Suppressor macrophage treated with lipopolysaccharide for 1 hour (primary cell): ENCODE measurements around the gene CCDC85C.

Experiments used
- DNase-seq, 3 donors: peaks; one replicate each; pipeline ENCODE4 v3.0.0-alpha.2; 2020 to 2022

Gene CCDC85C

DNA sequence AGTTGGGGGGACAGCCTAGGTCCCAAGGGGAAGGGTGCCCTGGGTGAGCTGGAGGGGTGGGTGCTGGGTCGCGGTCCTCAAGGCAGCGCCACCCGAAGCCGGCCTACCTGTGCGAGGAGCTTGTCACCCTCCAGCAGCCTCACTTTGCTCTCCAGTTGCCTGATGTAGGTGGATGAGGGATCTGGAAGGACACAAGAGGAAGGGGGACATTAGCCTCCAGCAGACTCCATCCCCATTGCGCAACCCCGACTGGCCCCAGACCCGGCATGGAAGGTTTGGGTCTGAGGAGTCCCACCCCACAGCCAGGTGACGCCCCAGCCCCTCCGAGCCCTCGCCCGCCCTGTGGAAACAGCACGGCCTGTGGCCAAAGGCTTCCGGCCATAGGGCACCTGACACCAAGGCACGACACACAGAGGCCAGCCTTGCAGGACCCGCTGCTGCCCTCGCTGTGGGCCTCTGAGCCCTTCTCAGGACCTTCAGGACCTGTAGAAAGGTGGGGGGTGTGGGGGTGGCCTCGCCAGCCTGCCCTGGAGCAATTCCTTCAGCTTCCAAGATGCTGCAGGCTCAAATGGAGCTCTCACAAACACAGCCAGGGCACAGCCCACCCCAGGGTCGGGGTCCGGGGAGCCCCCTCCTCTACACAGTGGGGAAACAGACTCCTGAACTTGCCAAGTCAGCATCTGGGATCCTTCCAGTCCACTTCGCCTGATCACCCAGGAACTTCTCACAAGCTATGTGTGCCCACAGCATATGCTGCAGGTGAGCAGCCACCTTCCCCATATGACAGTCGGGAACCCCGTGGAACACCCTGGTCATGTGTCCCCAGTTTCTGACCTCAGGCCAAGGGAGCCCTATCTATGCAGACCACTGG is 67.9 kb downstream of the CCDC85C start:
- DNase-seq: no peak

DNA sequence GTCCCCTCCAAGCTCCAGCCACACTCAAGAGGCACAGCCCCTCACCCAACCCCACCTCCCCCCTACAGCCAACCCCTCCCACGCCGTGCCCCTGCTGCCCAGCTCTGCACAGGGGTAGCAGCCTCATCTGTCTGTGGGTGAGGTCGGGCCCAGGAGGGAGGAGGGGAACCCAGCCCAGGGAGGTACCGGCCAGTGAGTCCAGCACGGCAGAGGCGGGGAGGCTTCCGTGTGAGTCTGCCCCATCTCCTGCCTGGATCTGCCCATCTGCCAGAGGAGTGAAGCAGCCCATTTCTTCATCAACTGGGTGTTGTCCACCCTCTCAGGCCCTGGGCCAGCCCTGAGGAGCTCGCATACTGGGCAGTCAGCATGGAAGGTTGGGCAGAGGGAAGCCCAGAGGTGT is 68.6 kb downstream of the CCDC85C start:
- DNase-seq: no peak

DNA sequence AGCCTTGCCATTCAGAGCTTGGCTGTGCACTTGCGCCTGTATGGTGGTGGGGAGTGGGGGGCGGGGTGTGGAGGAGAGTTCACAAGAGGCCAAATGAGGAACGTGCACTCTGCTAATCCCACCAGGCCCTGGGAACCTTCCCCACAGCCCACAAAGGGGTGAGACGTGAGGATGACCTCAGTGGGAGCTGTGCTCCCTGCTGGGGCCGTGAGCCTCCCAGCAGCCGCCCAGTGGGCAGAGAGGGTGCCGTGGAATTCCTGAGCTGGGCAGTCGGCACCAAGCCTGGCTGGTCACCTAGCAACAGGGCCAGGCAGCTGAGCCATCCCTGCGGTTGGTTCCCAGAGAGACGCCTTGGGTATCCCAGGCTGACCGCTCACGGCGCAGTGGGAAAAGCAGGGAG is 69.1 kb downstream of the CCDC85C start:
- DNase-seq: no peak

DNA sequence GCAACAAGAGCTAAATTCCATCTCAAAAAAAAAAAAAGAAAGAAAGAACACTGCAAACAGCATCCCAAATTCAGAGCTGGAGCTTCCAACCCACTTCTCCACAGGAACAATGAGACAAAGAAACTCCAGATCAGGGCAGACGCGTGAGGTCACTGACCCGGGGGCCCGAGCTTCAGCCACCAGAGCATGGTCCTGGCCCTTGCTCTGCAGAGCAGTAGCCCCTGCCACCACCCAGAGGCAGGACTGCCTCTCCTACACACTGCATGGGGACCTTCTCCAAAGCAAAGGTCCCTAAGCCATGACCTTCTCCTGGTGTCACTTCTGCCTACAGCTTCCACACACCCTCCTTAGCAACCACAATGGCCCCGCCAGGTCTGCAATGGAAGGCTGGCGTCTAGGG is 69.7 kb downstream of the CCDC85C start:
- no peak for DNase-seq

DNA sequence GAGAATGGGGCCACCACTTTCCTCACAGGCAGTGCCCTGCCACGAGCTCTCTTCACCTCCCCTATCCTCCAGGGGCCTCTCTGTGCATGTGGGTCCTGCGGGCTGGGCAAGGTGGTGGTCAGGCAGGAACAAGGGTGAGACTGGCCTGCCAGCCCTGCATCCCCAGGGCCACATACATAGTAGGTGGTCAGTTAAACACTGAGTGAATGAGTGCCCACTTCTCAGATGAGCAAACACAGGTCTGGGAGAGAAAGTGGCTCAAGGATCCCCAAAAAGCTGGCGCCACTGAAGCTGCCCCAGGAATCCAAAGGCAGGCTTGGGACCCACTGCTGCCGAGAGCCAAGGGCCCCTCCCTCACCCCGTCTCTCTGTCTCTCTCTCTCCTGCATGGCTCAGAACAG is 71.7 kb downstream of the CCDC85C start:
- no peak for DNase-seq

DNA sequence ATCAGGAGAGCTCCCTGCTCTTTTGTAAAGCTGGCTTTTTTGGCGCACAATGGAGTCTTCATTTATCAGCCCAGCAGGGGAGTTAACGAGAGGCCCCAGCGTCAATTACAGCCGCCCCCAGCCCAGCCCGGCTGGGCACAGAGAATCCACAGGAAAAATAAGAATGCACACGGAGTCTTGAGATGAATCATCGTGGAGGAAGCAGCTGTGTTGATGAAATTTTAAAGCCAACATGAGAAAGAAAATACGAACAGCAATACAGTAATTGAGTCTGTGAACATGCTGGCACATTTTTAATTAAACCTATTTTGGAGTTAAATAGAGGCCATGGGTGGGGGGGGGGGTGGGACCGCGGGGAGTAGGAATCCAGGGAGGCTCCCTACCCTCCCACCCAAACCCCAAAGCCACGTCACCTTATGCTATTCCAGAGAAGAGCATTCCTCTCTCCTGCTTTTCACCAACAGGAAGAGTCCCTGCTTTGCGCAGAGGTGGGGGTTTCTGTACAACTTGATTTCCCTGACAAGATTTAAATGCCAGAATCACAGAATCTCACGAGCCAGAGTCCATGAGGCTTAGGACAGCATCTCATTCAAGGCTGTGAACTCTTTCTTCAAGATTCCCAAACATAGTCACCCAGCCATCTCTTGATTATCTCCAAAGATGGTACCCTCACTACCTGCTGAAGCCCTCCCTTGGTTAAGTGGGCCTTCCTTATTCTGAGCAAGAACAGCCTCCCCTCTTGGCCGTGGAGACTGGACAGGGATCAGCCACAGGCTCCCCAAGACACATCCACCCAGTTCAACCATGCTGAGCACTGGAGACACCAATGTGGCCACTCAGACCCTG is 72.5 kb downstream of the CCDC85C start:
- no peak for DNase-seq

DNA sequence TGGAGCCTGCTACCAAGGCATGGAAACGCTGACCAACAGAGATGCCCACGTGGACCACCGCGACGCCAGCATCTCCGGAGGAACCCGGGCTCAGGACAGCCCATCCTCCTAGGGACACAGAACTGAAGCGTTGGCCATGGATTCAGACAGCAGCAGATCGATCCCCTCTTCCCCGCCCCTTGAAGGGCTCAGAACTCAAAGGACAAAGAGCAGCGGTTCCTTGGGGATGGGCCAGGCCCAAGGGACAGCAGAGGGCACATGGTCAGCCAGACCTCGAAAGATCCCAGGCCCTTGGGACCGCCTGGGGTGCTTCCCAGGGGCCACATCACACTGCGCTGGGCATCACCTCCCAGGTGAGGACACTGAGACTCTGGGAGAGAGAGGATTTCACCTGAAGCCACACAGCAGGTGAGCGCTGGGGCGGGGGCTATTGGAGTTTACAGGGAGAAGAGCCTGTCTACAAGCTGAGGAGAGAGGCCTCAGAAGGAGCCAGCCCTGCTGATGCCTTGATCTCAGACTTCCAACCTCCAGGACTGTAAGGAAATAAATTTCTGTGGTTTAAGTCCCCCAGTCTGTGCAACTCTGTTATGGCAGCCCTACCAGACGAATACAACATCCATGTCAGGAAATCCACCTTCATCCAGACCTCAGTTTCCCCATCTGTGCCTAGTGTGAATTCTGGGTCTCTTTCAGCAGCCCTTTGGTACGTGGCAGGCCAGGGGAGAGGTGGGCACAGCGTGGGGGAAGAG is 73.4 kb downstream of the CCDC85C start:
- no peak for DNase-seq

DNA sequence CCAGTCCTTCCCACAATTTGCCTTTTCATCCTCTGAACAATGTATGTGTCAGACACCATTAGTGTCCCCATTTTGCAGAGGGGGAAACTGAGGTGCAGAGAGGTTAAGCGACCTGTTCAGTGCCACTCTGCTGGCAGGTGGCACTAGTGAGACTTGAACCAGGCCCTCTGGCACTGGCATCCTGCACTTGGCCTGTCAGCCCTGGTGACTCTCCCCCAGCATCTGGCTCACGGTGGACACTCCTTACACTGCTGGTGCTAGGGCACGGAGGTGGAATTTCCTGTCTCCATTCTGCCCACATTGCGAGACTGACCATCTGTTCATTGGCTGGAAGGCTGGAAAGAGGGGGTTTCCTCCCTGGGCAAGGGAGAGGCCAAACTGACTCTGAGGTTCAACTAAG is 74.1 kb downstream of the CCDC85C start:
- DNase-seq: no peak

DNA sequence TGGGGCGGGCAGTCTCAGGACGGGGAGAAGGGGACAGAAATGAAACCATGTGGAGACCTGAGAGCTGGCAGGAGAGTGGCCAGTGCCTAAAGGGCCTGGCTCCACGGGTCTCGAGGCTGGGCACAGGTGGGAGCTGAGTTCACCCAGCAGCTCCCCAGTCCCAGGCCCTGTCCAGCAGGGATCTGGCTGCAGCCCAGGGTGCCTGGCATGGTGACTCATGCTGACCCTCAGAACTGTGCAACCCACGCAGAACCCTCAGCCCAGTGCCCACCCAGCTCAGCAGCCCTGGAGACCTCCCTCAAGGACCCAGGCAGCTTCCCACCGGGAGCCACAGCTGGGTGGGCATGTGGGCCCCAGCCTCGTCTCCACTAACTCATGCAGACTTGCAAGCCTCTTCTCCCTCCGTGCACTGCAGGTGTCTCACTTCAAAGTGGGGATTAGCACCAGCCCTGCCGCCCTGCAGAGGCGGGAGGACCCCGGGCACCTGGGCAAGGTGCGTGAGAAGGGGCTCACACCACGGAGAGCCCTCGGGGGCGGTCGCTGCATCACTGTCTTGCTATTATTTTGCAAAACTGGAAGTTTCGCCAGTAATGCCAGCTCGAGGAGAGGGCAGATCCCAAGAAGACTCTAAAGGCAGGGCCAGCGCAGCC is 76.5 kb downstream of the CCDC85C start:
- DNase-seq: no peak

DNA sequence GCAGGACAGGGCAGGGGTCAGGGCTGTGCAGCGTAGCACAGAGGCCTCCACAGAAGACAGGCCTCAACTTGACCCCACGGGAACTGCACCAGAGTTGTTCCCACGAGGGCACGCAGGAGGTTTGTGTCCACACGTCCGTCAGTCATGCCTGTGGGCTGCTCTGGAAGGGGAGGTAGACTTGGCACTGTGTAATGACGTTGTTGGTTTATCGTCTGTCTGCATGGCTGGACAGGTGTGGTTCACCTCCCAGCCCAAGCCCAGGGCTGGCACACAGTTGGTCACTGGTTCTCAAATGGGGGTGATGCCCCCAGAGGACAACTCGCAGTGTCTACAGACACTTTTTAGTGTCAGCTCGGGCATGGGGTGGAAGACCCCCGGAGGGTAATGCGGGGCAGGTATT is 77.0 kb downstream of the CCDC85C start:
- no peak for DNase-seq

DNA sequence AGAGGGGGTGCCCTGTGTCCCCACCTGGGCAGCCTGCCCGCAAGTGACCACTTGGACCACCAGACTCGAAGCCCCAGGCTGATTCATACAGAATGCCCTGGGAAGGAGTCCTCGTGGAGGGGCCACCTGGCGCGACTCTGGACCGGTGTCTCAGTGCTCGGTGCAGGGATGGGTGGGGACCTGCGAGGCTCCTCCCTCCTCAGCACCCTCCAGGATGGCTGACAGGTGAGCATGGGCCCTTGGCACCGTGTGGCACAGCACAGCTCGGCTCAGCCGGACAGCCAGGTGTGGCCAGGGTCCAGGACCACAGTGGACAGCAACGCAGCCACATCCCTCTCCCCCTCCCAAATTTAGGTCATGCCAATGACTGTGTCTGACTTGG is 78.3 kb downstream of the CCDC85C start:
- no peak for DNase-seq

DNA sequence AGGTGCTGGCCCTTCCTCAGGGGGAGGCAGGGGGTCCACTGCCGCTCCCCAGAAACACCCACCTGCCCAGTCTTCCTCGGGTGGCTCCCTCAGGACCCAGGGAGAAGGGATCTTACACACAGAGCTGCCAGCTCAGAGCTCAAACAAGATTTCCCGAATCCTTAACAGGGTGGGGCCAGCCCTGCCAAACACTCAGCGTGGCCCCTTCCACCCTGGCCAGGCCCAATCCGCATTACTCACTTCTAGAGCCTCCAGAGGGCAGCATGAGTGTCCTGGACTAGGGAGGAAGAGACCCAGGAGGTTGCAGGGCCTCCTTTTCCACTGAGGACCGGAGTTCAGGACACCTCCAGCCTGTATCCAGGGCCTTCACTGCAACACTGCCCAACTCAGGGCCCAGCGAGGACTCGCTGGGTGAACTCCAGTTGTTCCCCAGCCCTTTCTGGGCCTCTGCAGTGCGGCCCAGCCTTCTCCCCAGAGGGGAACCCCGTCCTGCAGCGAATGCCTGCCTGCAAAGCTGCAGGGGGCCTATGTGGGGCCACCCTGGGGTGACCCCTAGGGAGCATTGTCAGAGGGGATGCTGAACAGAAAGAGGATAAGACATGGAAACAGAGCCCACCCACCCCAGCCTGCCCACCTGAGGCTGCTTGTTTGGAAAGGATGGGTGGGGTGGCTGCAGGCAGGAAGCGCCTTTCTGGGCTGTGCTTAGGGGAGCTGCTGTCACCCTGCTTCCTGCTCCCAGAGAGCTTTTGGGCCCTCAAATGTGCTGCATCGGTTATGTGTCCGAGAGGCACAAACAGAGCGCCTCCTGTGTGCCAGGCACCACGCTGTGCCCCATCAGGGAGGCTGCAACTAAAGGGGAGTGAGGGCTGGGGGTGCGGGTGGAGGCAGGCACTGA is 79.0 kb downstream of the CCDC85C start:
- peak in 2 of 3 donors; percentile 13 to 14 for DNase-seq

DNA sequence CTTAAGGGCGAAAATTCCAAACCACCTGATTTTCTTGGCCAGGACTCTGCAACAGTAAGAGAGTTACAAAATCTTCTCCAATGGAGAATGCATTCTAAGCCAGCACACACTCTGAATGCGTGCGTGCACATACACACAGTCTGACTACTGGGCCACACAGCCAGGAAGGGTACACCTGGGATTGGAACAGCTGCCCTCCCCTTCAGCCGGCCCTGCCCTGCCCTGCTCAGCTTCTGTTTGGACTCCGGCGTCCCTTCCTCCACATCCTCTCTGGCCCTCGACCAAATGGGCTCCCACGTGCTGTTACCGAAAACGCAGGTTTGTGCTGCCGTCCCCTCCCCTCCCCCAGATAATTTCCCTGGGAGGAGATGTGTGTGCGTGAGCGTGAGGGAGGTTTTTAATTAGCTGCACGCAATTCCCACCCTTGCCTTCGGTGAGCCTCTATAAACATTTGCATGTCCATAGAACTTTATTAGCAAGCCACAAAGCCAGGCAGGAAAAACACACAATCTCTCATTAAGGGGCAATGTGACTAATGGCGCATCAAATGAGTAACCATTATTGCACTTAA is 79.8 kb downstream of the CCDC85C start:
- DNase-seq: no peak

DNA sequence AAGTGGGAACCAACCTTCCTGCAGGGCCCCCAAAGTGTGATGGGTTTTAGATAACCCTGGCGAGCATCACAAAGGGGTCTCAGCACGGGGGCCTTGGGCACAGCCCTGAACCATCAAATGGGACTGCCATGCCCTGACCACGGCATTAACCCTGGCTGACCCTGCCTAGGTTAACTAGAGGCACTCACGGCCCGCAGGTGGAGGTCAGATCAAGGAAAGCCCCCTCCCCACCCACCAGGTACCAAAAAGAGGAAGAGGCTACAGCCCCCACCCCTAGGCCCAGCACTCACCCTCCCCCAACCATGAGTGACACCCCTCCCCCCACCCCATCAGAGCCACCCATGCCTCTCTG is 80.3 kb downstream of the CCDC85C start:
- DNase-seq: no peak

DNA sequence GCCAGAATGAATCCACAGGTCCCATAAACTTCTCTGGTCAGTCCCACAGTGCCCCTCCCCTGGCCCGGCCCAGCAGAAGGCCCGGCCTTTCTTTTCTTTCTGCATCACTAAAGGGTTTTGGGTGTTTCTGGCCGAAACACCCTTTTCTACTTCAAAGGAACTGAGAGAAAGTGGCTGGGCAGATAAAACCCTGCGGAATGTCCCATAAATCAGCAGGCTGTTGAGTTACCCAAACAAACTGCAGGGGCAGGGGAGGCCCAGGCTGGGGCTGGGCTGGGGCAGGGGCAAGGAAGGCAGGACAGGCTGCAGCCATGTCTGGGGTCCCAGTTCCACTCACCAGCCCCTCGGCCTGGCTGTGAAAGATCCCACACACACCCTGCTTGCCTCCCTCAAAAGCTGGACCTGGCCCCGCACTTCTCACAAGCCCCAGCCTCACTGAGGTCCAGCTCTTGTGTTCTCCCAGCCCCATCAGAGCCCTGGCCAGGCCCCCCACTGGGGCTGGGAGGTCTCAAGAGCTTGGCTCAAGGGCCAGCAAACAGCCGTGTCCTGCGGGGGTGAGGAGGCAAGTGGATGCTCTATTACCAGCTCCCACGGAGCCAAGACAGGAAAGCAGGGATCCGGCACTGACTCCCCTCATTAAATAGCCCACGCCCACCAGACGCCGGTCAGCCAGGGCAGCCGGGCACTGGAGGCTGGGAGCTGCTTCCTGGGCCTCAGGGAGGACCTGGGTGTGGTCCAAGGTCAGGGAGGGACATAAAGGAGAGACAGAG is 80.9 kb downstream of the CCDC85C start:
- no peak for DNase-seq

DNA sequence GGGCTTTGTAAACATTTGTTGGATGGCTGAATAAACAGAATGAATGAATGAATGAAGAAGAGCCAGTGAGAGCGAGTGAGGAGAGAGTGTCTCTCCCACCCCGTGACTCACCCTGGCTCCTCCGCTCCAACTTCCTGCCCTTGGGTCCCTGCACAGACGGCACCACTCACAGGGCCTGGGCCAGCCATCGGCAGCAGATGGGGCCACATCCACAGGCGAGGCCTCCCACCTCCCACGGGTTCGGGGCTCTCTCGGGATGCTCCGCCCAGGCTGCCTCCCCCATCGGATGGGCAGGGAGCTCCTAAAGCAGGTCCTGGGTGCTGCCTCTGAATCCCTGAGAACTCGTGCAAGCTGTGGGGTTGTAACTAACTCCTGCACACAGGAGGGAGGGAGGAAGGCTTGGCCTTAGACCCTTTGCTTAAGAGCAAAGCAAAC is 81.5 kb downstream of the CCDC85C start:
- DNase-seq: no peak

DNA sequence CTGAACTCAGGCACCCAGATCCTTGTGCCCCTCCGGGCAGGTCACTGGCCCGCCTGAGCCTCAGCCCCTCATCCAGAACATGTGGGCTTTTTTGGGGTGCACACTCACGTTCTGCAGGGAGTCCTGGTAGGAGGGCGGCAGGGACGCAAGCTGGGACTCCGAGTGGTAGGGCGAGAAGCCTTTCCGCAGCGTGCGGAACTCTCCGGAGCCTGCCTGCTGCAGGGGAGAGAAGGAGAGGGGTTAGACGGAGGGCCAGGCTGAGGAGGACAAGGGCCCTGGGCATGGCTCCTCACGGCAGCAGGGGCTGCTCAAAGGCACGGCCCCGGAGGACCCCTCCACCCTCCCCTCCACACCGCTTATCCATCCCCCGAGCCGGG is 82.0 kb downstream of the CCDC85C start:
- no peak for DNase-seq

DNA sequence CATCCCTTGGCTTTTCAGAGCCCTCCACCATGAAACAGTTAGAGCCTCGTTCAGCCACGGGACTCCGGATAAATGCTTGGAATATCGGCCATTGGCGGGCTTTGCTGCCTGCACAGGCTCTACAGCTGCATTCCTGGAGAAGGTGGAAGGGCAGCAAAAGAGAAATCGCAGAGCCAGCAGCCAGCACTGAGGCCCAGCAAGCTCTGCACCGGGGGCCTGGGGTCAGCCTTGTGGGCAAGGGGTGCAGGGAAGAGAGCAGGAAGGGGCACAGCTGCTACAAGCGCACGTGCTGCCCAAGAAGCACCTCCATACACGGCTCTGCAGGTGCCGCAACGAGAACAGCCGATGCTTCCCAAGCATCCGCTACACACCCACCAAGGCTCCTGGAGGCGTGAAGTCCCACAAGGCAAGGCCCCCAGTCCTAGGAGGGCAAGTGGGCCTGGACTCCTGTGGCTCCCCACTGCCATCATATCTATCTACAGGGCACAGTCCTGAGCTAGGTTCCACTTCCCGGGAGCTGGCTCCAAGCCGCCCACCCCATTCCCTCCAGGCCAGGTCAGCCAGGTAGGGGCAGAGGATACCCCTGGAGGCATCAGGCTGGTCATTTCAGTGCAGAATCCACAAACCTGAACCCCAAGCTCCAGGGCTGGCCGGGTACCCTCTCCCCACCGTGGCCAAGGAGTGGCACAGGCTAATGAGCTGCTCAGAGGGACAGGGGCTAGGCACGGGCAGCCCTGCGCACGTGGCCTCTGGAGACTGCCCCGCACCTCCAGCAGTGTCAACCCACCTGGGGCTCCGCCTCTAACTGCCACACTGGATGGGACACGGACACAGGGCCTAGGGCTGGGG is 82.6 kb downstream of the CCDC85C start:
- no peak for DNase-seq

DNA sequence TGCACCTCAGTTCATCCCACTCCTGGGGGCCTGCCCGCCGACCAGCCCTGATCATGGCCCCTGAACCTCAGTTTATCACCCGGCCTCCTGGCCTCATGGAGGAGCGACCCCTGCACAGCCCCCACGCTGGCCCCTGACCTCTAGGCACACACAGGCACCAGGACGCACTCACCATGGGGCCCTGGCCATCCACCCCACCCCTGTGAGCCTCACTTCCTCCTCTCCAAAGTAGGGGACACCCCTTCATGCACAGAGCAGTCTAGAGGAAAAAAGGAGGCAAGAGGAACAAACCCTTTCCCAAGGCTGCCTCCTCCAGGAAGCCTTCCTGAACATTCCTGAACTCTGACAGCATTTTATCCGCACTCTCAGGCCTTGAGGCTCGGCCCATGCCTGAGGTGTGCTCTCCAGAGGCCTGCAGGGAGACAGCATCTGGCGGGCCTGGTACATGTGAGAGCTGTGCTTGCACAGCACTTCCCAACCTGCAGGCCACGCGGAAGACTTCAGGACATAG is 83.4 kb downstream of the CCDC85C start:
- DNase-seq: no peak
